ENCODE results near the gene RIMKLA. TPM values are rescaled to one million over a fixed set of nuclear protein-coding genes. Genes with fewer than 3 reads are reported as not detected.

The RIMKLA gene
- total and polyA plus RNA-seq, 2 donors (not counting 1 experiment from before 2014, with no cell fraction given), result 0.01 TPM; not detected in 1

GRCh38 chr1:42456010-42456753, 75.6 kb downstream of the RIMKLA start, which contains the start of the genes PPCS and ZMYND12:
Gene PPCS, plus strand, starts transcription at chr1:42456543. Its CDS starts 23 bp downstream, at chr1:42456566.
Gene ZMYND12, minus strand, starts transcription at chr1:42456022. Its CDS starts 25 bp downstream, at chr1:42455997.
- Histone ChIP-seq H3K4me1 (ENCODE audit: control insufficient read depth in 2 of 2, insufficient read depth in 2 of 2, low read length in 2 of 2) (peaks cover 18 to 21% of the 10 kb centered on the region in 2 donors), H3K9me3 (ENCODE audit: control extremely low read depth in 1 of 3, control insufficient read depth in 2 of 3, insufficient read depth in 1 of 3, low read length in 2 of 3) (no peaks in the 10 kb centered on the region), H3K27me3 (replicated peaks in 1 of 4; ENCODE audit: control extremely low read depth in 1 of 4, control insufficient read depth in 3 of 4, insufficient read depth in 4 of 4, low read length in 3 of 4) (no peaks in the 10 kb centered on the region), H3K27ac (ENCODE audit: low read length in 2 of 2) (peak within 1 kb of the TSS; percentile 96 to 98), H2AFZ (ENCODE audit: insufficient read depth, low read depth, low read length, poor library complexity, severe bottlenecking) (peak within 1 kb of the TSS; percentile 94), H4K20me1 (ENCODE audit: control insufficient read depth, insufficient read depth, low read length, poor library complexity, severe bottlenecking) (no peaks in the 10 kb centered on the region), H3K4me3 (ENCODE audit: control extremely low read depth in 1 of 5, extremely low read depth in 1 of 5, insufficient read depth in 1 of 5, low read depth in 2 of 5, low read length in 4 of 5) (peak within 1 kb of the TSS; percentile 89 to 99 (median 95)), H3K9ac (ENCODE audit: low read length) (peak within 1 kb of the TSS; percentile 92), H3K36me3 (replicated peaks in 1 of 2; ENCODE audit: control extremely low read depth in 1 of 2, control insufficient read depth in 1 of 2, extremely low read depth in 1 of 2, insufficient read depth in 2 of 2, low read length in 1 of 2) (peaks cover 0 to 29% of the 10 kb centered on the region in 2 experiments), H3K4me2 (replicated peaks; ENCODE audit: low read depth, low read length, poor library complexity, severe bottlenecking) (peak within 1 kb of the TSS; percentile 82), H3K79me2 (ENCODE audit: control insufficient read depth, insufficient read depth, low read length) (peaks cover 19% of the 10 kb centered on the region)
- POLR2A ChIA-PET, result interaction anchor here (0.8 to 1.5 kb wide), 2 partner anchors 202 to 226 kb away, joined by 3 to 5 read pairs; partner anchors contain the start of genes PPIH and YBX1
- ATAC-seq (ENCODE audit: low read depth) (peak; percentile 88), DNase-seq (peak; percentile 99)
- peak within 1 kb of the TSS; percentile 99 for H3K4me3 Mint-ChIP-seq
- no peaks in the 10 kb centered on the region for H3K27me3 Mint-ChIP-seq
- H3K9me3 Mint-ChIP-seq (ENCODE audit: insufficient read depth), result no peaks in the 10 kb centered on the region
- H3K27ac Mint-ChIP-seq, result peak within 1 kb of the TSS; percentile 99
- WGBS (ENCODE audit: insufficient coverage), result under 1% methylated on average over 66 of the region's 66 CpGs
- TF ChIP-seq CTCF (IDR thresholded peaks at IDR 0.05), result no peak
- TF ChIP-seq EZH2 (IDR thresholded peaks at IDR 0.05; ENCODE audit: borderline replicate concordance, insufficient read depth, low read depth, low read length, poor library complexity, severe bottlenecking), result no peak
- CTCF ChIA-PET, result no interaction called here
- H3K4me1 Mint-ChIP-seq, result peaks cover 40% of the 10 kb centered on the region
- intact Hi-C loops (cut with micrococcal nuclease), result loop anchor here (1.0 to 10.0 kb wide), 7 partner anchors 121 to 1519 kb away; partner anchors contain the start of genes ATP6V0B, B4GALT2, C1orf50 and DPH2

GRCh38 chr1:42456754-42457089, 76.1 kb downstream of the RIMKLA start:
- peak overlapping the region; percentile 92 for H3K9ac ChIP-seq (ENCODE audit: low read length)
- peak overlapping the region; percentile 94 for H2AFZ ChIP-seq (ENCODE audit: insufficient read depth, low read depth, low read length, poor library complexity, severe bottlenecking)
- H3K27ac ChIP-seq (ENCODE audit: low read length in 2 of 2), result peak overlapping the region; percentile 96 to 98
- H3K4me1 ChIP-seq (ENCODE audit: control insufficient read depth in 2 of 2, insufficient read depth in 2 of 2, low read length in 2 of 2), result peaks cover 18 to 21% of the 10 kb centered on the region in 2 donors
- TF ChIP-seq CTCF (IDR thresholded peaks at IDR 0.05) (no peak), EZH2 (IDR thresholded peaks at IDR 0.05; ENCODE audit: borderline replicate concordance, insufficient read depth, low read depth, low read length, poor library complexity, severe bottlenecking) (no peak)
- peak overlapping the region; percentile 99 for H3K27ac Mint-ChIP-seq
- H3K9me3 Mint-ChIP-seq (ENCODE audit: insufficient read depth), result no peaks in the 10 kb centered on the region
- DNase-seq (no peak), ATAC-seq (ENCODE audit: low read depth) (peak; percentile 35)
- peaks cover 42% of the 10 kb centered on the region for H3K4me1 Mint-ChIP-seq
- H3K27me3 ChIP-seq (replicated peaks in 1 of 4; ENCODE audit: control extremely low read depth in 1 of 4, control insufficient read depth in 3 of 4, insufficient read depth in 4 of 4, low read length in 3 of 4), result no peaks in the 10 kb centered on the region
- peak overlapping the region; percentile 99 for H3K4me3 Mint-ChIP-seq
- peaks cover 0 to 32% of the 10 kb centered on the region in 2 experiments for H3K36me3 ChIP-seq (replicated peaks in 1 of 2; ENCODE audit: control extremely low read depth in 1 of 2, control insufficient read depth in 1 of 2, extremely low read depth in 1 of 2, insufficient read depth in 2 of 2, low read length in 1 of 2)
- H3K4me3 ChIP-seq (ENCODE audit: control extremely low read depth in 1 of 5, extremely low read depth in 1 of 5, insufficient read depth in 1 of 5, low read depth in 2 of 5, low read length in 4 of 5), result peak overlapping the region; percentile 26 to 99 (median 90)
- intact Hi-C loops (cut with micrococcal nuclease), result loop anchor here (1.0 to 10.0 kb wide), 7 partner anchors 121 to 1518 kb away; partner anchors contain the start of genes ATP6V0B, B4GALT2, C1orf50 and DPH2
- H3K79me2 ChIP-seq (ENCODE audit: control insufficient read depth, insufficient read depth, low read length), result peaks cover 19% of the 10 kb centered on the region
- peak overlapping the region; percentile 82 for H3K4me2 ChIP-seq (replicated peaks; ENCODE audit: low read depth, low read length, poor library complexity, severe bottlenecking)
- POLR2A ChIA-PET, result interaction anchor here (0.8 to 1.5 kb wide), 2 partner anchors 202 to 226 kb away, joined by 3 to 5 read pairs; partner anchors contain the start of genes PPIH and YBX1
- H3K9me3 ChIP-seq (ENCODE audit: control extremely low read depth in 1 of 3, control insufficient read depth in 2 of 3, insufficient read depth in 1 of 3, low read length in 2 of 3), result no peaks in the 10 kb centered on the region
- H4K20me1 ChIP-seq (ENCODE audit: control insufficient read depth, insufficient read depth, low read length, poor library complexity, severe bottlenecking), result no peaks in the 10 kb centered on the region
- CTCF ChIA-PET, result no interaction called here
- H3K27me3 Mint-ChIP-seq, result no peaks in the 10 kb centered on the region
- WGBS (ENCODE audit: insufficient coverage), result 1% methylated on average over 23 of the region's 23 CpGs
